Endothelial cell of umbilical vein (primary cell): ENCODE results near the gene TMEM43.

Experiments
- CTCF ChIP-seq, 2 donors: IDR thresholded peaks; 1 replicate in 1 of 2; 2 replicates in 1 of 2; pipeline ENCODE4 v1.5.1; 2011; ENCODE audit warnings: low read length in 2 of 2, mild to moderate bottlenecking in 2 of 2, moderate library complexity in 2 of 2, control low read depth in 1 of 2, inconsistent platforms in 1 of 2, low read depth in 1 of 2; ENCODE audit not compliant: insufficient read depth in 1 of 2; ENCODE audit errors: extremely low read depth in 1 of 2
- EZH2 ChIP-seq: IDR thresholded peaks from 2 replicates; pipeline ENCODE4 v1.6.1; 2012; ENCODE audit warnings: borderline replicate concordance, low read depth, mild to moderate bottlenecking, moderate library complexity, low read length, inconsistent platforms; ENCODE audit not compliant: severe bottlenecking
- POLR2A ChIP-seq: IDR thresholded peaks from 2 replicates; pipeline ENCODE4 v1.6.1; 2012; ENCODE audit warnings: low read depth, mild to moderate bottlenecking, control low read depth, low read length

- TF ChIP-seq CTCF (IDR thresholded peaks at IDR 0.05; ENCODE audit: extremely low read depth in 1 of 2, insufficient read depth in 1 of 2, low read depth in 1 of 2, low read length in 2 of 2) (no peak), EZH2 (no peak), POLR2A (no peak)
These were observed 26.7 kb downstream of the TMEM43 start for GRCh38 chr3:14151471-14152083.
